SJCRH30 (cell line): ENCODE results near the gene GINS2. TPM values are rescaled to one million over a fixed set of nuclear protein-coding genes. Genes with fewer than 3 reads are reported as not detected.
A peak's percentile ranks its signal among the peaks of the same experiment; 100 is the strongest.

Experiments used
- DNase-seq, 2 experiments: peaks; one replicate each; pipeline ENCODE4 v3.0.0-alpha.2; 2015 to 2020
- H3K27ac ChIP-seq: fragments of 250-450 bp; sonication (Bioruptor Pico); 2 replicates; pipeline ENCODE4 v1.5.1; 2020; ENCODE audit warnings: mild to moderate bottlenecking, moderate library complexity
- H3K27me3 ChIP-seq: fragments of 250-450 bp; sonication (Bioruptor Pico); 2 replicates; pipeline ENCODE4 v1.5.1; 2020; ENCODE audit warnings: mild to moderate bottlenecking, moderate library complexity
- H3K36me3 ChIP-seq: fragments of 250-450 bp; sonication (Bioruptor Pico); 2 replicates; pipeline ENCODE4 v1.5.1; 2020; ENCODE audit warnings: mild to moderate bottlenecking, moderate library complexity
- H3K4me1 ChIP-seq: fragments of 250-450 bp; sonication (Bioruptor Pico); 2 replicates; pipeline ENCODE4 v1.5.1; 2020; ENCODE audit warnings: mild to moderate bottlenecking, moderate library complexity
- H3K4me3 ChIP-seq: fragments of 250-450 bp; sonication (Bioruptor Pico); 2 replicates; pipeline ENCODE4 v1.5.1; 2020; ENCODE audit warnings: mild to moderate bottlenecking, moderate library complexity
- H3K9me3 ChIP-seq: fragments of 250-450 bp; sonication (Bioruptor Pico); replicated peaks from 2 replicates; pipeline ENCODE4 v1.5.1; 2020; ENCODE audit warnings: mild to moderate bottlenecking, moderate library complexity
- total RNA-seq: library from RNA; depleted of rRNA; stranded (reverse); fragments of >200 nt; shearing (Covaris generic); gene quantifications from 2 replicates; pipeline ENCODE4 v1.2.3, GENCODE V29; 2014; rRNA removed

The GINS2 gene
- 50.9 and 51.2 TPM in 2 replicates for total RNA-seq

DNA sequence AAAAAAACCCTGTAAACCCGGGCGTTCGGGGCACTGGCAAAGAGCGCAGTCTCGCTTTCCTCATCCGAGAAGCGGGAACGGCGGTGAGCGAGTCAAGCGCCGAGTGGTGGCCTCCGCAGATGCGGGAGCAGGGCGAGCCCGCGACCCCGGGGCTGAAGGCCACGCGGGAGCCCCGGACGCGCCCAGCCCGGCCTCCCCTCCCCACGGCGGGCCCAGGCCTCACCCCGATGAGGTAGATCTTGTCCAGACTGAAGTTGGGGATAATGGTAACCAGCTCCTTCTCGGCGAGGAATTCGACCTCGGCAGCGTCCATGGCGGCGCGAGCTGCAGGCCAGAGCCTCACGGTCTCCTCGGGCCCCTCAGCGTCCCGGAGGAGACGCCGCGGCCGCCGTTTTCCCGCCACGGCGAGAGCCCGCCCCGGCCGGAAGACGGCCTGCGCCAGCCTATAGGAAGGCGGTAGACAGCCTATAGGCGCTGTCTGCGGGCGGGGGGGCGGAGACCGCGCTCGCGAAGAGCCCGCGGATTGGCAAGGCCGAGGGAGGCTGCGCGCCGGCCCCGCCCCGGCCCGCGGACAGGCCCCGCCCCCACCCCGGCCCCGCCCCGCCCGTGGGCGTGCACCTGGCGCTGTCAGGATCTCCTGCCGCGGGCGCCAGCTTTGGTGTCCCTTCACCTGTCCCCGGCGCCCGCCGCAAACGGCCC, at the start of gene GINS2:
GINS2 (minus strand) TSS at position 369 of the 699 bp plus-strand sequence; CDS start at position 313, 56 bp downstream.
- Histone ChIP-seq H3K27me3 (no peaks in the 10 kb centered on the region), H3K9me3 (no peaks in the 10 kb centered on the region), H3K36me3 (peaks cover 4% of the 10 kb centered on the region), H3K4me3 (peak within 1 kb of the TSS; percentile 86), H3K4me1 (peaks cover 11% of the 10 kb centered on the region), H3K27ac (peak within 1 kb of the TSS; percentile 88)
- peak; percentile 88 to 91 for DNase-seq

DNA sequence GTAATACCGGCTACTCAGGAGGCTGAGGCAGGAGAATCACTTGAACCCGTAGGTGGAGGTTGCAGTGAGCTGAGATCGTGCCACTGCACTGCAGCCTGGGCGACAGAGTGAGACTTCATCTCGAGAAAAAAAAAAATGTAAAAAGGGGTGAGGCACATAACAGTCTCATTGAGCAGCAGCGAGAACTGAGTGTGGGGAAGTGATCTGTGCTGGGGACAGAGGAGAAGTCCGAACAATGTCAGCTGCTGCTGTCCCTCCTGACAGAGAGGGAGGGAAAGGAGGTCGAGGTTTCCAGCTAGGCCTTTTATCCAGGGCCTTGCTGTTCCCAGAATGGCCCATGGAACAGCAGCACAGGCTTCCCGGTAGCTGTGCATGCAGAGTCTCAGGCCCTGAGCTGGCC, 48.2 kb upstream of the GINS2 start:
- no peak overlapping the region for H3K27ac ChIP-seq
- H3K27me3 ChIP-seq, result no peaks in the 10 kb centered on the region
- H3K4me1 ChIP-seq, result peaks cover 3% of the 10 kb centered on the region; the same call in 1 of the 2 replicates
- H3K4me3 ChIP-seq, result no peak overlapping the region
- H3K36me3 ChIP-seq, result no peaks in the 10 kb centered on the region
- no peaks in the 10 kb centered on the region for H3K9me3 ChIP-seq
- DNase-seq, result peak; percentile 43 to 61

DNA sequence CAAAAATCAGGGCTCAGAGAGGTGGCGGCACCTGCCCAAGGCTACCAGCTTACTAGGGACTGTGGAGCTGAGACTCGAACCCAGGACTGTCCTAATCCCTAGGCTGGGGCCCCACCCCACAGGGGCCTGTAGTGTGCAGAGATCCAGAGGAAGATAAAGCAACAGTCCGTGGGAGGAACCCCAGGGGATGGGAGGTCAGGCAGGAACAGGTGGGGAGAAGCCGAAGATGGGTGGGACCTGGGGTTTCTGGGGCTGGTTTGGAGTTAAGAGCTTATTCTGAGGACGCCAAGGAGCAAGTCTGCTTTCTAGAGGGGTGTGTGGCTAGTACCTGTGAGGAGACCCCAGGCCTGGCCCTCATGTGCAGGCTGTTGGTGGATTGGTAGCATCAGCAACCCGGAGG, 47.2 kb upstream of the GINS2 start:
- H3K4me3 ChIP-seq, result no peak overlapping the region
- no peaks in the 10 kb centered on the region for H3K27me3 ChIP-seq
- no peak overlapping the region for H3K27ac ChIP-seq
- H3K9me3 ChIP-seq, result no peaks in the 10 kb centered on the region
- H3K36me3 ChIP-seq, result no peaks in the 10 kb centered on the region
- peaks cover 7% of the 10 kb centered on the region for H3K4me1 ChIP-seq
- DNase-seq, result no peak

DNA sequence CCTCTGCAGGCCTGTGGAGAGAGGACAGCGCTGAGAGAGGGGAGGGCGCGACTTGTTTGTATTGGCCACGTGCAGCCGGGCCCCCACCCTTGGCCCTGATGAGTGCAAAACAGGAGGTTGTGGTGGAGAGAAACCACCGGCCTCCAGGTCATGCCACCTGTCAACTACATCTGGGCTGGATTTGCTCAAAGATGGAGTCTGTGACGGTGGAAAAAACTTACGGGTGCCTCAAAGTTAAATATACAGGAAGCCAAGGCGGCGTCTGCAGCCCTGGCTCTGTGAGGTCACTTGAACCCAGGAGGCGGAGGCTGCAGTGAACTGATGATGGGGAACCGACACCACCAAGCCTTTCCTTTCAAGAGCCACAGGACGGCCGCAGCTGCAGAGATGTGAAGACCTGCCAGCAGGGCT, 46.5 kb upstream of the GINS2 start:
- Histone ChIP-seq H3K4me1 (peaks cover 9% of the 10 kb centered on the region), H3K9me3 (no peaks in the 10 kb centered on the region), H3K4me3 (no peak overlapping the region), H3K27ac (no peak overlapping the region), H3K27me3 (no peaks in the 10 kb centered on the region), H3K36me3 (no peaks in the 10 kb centered on the region)
- no peak for DNase-seq

DNA sequence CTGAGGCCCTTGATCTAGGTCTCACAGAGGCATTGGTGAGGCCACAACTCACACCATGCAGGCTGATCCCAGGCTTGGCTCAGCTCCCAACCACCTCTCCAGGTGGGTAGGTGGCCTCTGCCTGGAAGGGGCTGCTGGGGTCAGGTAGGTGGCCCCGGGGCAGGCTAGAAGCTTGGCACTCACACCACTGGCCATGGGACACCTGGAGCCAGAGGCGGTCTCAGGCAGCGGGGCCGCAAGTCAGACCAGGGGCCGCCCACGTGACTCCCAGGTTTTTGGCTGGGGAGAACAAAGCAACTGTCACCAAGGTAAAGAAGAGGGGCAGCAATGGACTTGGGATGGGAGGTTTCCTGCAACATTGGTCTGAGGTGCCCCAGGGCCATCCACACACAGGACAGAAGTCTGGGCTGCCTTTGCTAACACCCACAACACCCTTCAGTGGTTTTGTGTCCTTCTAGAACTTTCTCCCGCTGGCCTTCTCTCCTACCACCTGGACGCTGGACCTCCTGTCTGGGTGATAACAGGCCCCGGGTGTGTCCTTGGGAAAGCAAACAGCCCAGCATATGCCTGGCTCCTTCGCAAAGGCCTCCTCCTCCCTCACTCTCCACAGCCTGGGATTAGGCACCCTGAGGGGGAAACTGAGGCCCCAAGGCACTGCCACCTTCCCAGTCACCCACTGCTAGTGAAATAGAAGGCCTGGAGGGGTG, 45.7 kb upstream of the GINS2 start:
- no peak overlapping the region for H3K4me3 ChIP-seq
- no peaks in the 10 kb centered on the region for H3K27me3 ChIP-seq
- no peaks in the 10 kb centered on the region for H3K36me3 ChIP-seq
- H3K27ac ChIP-seq, result no peak overlapping the region
- DNase-seq, result no peak
- H3K4me1 ChIP-seq, result peaks cover 14% of the 10 kb centered on the region
- H3K9me3 ChIP-seq, result no peaks in the 10 kb centered on the region

DNA sequence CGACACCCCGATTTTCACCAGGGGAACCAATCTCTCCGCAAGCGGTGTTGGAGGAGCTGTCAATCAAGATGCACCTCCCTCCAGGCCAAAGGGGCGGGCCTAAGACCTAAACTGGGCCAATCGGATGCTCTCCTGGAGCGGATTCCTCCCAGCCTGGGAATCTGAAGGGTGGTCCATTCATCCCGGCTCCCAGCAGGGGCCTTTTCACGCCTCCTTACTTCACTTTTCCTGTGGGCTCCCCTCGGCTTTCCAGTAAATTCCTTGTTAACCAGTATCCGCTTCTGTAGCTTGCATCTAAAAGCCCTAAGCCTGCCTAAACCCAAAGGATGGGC, 45.1 kb upstream of the GINS2 start:
- peak; percentile 55 to 71 for DNase-seq
- H3K27me3 ChIP-seq, result no peaks in the 10 kb centered on the region
- no peaks in the 10 kb centered on the region for H3K36me3 ChIP-seq

DNA sequence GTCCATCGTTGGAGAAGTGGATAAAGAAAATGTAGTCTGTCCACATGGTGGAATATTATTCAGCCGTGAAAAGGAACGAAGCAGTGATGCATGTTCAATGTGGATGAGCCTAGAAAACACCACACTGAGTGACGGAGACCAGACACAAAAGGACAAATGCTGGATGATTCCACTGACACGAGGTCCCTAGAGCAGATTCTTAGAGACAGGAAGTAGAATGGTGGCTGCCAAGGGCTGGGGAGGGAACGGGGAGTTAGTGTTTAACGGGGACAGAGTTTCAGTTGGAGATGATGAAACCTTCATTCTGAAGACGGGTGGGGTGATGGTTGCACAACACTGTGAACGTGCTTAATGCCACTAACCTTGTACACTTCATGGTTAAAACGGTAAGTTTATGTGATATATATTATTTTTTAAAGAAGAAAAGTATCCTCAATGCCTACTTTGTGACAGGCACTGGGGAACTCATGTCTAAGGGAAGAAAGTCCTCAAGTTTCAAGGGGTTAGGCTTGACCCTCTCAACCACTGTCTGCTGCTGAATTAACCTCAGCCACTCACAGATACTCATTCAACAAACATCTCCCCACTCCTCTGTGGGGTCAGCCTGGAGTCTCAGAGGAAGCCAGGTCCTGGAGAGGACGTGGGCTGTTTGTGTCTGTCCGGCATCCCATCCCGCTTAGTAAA, 44.5 kb upstream of the GINS2 start:
- no peak overlapping the region for H3K4me3 ChIP-seq
- no peak overlapping the region for H3K27ac ChIP-seq
- no peaks in the 10 kb centered on the region for H3K36me3 ChIP-seq
- DNase-seq, result no peak
- H3K4me1 ChIP-seq, result peaks cover 17% of the 10 kb centered on the region
- no peaks in the 10 kb centered on the region for H3K9me3 ChIP-seq
- no peaks in the 10 kb centered on the region for H3K27me3 ChIP-seq

More for the DNA sequence above, 45.1 kb upstream of the GINS2 start:
- Histone ChIP-seq H3K4me1 (peaks cover 17% of the 10 kb centered on the region), H3K27ac (no peak overlapping the region), H3K9me3 (no peaks in the 10 kb centered on the region), H3K4me3 (no peak overlapping the region)

DNA sequence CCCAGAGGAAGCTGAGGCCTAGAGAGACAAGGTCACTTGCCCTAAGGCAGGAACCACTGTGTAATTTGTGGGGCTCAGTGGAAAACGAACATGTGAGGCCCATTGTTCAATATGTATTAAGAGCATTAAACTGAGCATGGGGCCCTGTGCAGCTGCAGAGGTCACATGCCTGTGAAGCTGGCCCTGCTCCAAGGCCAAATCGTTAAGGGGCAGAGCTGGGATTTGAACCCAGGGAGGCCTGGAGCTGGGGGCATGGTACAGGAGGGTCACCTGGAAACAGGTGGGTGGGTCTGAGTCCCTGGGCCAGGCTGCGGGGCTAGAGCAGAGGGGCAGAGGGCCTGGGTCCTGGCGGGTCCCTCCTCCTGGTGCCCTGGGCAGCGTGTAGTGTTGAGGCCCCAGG, 42.4 kb upstream of the GINS2 start:
- Histone ChIP-seq H3K4me1 (peaks cover 17% of the 10 kb centered on the region), H3K36me3 (no peaks in the 10 kb centered on the region), H3K27ac (no peak overlapping the region), H3K4me3 (no peak overlapping the region), H3K9me3 (no peaks in the 10 kb centered on the region), H3K27me3 (no peaks in the 10 kb centered on the region)
- DNase-seq, result peak in 1 of 2 experiments; percentile 50

DNA sequence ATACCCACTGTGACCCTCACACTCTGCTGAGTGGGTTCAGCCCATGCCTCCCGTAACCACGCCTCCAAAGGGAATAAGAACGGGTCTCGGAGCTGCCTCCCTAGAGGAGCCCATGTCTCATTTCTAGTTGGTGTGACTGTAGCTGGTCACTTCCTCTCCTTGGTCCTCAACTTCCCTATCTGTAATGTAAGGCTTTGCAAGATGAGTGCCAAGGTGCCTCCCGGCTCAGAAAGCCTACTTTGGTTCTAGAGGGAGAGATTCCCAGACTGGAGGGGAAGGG, 41.4 kb upstream of the GINS2 start:
- Histone ChIP-seq H3K27me3 (no peaks in the 10 kb centered on the region), H3K36me3 (no peaks in the 10 kb centered on the region), H3K9me3 (no peaks in the 10 kb centered on the region), H3K4me1 (peaks cover 16% of the 10 kb centered on the region), H3K27ac (no peak overlapping the region), H3K4me3 (no peak overlapping the region)
- DNase-seq, result no peak

DNA sequence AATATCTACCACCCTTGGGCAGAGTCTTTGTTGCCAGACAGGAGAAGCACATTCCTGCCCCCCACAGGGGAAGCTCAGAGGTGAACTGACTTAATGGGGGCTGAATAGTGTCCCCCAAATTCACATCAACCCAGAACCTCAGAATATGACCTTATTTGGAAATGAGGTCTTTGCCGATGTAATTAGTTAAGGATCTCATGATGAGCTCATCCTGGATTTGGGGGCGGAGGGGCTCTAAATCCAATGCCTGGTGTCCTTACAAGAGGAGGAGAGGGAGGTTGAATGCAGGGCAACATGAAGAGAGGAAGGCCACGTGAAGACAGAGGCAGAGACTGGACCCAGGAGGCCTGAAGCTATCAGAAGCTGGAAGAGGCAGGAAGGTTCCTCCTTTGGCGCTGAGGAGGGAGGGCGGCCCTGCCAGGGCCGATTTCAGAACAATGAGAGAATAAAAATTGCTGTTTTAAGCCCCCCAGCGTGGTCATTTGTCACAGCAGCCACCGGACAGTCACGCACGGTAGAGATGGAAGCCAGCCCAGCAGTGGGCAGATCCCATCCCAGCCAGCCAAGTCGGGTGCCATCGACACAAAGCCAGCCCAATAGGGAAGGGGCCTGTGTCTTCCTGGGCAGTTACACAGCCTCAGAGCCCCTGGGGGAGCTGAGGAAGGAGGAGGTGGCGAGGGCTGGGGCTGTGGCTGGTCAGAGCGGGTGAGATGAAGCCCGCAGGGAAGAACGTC, 40.9 kb upstream of the GINS2 start:
- no peaks in the 10 kb centered on the region for H3K9me3 ChIP-seq
- no peaks in the 10 kb centered on the region for H3K36me3 ChIP-seq
- peaks cover 16% of the 10 kb centered on the region for H3K4me1 ChIP-seq
- H3K27ac ChIP-seq, result 0 out of 2 replicates have a peak overlapping the region, but pooled peaks have one; percentile 20
- peak in 1 of 2 experiments; percentile 45 for DNase-seq
- no peak overlapping the region for H3K4me3 ChIP-seq
- H3K27me3 ChIP-seq, result no peaks in the 10 kb centered on the region

DNA sequence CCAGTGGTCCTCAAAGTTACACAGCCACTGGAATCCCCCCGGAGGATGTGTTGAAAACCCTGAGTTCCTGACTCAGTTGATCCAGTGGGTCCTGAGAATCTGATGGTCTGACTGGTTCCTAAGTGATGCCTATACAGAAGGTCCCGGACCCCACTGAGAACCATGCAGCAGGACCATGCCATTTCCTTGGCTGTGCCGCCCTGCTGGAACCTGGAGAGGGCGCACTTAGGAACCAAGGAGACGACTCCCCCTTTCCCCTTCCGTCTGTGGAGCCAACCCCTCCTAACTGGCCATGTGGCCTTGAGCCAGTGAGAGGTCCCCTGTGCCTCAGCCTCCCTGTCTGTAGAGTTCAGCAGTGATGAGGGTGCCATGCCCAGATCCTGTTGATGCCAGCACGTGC, 40.1 kb upstream of the GINS2 start:
- Histone ChIP-seq H3K36me3 (no peaks in the 10 kb centered on the region), H3K4me1 (peaks cover 16% of the 10 kb centered on the region), H3K9me3 (no peaks in the 10 kb centered on the region), H3K27me3 (no peaks in the 10 kb centered on the region), H3K4me3 (no peak overlapping the region), H3K27ac (0 out of 2 replicates have a peak overlapping the region, but pooled peaks have one; percentile 20)
- no peak for DNase-seq

DNA sequence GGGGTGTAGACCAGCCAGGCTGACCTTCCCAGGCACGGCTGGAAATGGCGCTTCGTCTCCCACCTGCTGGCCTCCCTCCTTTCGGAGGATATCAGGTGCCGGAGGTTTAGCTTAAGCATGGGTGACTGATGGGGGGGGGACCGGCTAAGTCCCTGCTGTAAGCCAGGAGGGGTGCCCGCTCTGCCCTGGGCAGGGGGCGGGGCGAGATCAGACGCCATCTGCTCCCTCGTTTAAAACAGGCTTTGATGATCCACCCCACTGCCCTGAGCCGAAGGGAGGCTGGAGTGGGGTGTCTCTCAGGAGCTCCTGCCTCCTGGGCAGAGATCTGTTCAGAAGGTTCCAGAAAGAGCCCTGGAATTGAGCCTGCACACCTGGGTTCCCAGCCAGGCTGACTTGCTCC, 36.2 kb upstream of the GINS2 start:
- Histone ChIP-seq H3K4me3 (no peak overlapping the region), H3K36me3 (no peaks in the 10 kb centered on the region), H3K4me1 (peaks cover 10% of the 10 kb centered on the region; the same call in 1 of the 2 replicates), H3K27me3 (no peaks in the 10 kb centered on the region), H3K9me3 (no peaks in the 10 kb centered on the region), H3K27ac (no peak overlapping the region)
- no peak for DNase-seq

DNA sequence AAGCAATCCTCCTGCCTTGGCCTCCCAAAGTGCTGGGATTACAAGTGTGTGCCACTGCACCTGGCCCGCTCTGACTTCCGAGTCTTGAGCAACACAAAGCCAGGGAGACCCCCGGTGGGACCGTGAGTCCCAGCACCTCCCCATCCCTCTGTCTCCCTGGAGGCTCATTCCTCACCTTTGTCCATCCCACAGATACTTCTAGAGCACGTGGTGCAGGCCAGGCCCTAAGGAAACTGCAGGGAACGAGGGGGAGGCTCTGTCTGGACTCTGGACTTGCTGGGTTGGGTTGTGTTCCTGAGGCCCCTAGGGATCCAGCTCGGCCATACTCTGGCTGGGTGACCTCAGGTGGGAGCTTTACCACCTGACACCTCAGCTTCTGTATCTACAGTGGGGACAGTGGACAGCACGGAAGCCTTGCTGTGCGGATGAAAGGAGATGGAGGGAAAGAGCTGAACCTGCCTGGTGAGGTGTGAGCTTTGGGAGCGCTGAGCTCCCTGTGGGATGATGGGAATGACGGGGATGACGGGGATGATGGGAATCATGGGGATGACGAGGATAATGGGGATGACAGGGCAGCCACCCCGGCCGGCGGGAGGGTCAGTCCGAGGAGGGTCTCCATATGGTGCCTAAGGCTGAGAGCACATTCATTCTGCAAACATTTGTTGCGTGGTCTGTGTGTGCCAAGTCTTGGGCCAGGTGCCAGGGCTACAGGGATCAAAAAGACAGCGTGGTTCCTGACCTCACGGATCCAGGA, 35.5 kb upstream of the GINS2 start:
- peaks cover 3% of the 10 kb centered on the region; the same call in 1 of the 2 replicates for H3K4me1 ChIP-seq
- no peaks in the 10 kb centered on the region for H3K9me3 ChIP-seq
- no peak overlapping the region for H3K27ac ChIP-seq
- DNase-seq, result no peak
- H3K4me3 ChIP-seq, result no peak overlapping the region
- no peaks in the 10 kb centered on the region for H3K27me3 ChIP-seq
- H3K36me3 ChIP-seq, result no peaks in the 10 kb centered on the region

DNA sequence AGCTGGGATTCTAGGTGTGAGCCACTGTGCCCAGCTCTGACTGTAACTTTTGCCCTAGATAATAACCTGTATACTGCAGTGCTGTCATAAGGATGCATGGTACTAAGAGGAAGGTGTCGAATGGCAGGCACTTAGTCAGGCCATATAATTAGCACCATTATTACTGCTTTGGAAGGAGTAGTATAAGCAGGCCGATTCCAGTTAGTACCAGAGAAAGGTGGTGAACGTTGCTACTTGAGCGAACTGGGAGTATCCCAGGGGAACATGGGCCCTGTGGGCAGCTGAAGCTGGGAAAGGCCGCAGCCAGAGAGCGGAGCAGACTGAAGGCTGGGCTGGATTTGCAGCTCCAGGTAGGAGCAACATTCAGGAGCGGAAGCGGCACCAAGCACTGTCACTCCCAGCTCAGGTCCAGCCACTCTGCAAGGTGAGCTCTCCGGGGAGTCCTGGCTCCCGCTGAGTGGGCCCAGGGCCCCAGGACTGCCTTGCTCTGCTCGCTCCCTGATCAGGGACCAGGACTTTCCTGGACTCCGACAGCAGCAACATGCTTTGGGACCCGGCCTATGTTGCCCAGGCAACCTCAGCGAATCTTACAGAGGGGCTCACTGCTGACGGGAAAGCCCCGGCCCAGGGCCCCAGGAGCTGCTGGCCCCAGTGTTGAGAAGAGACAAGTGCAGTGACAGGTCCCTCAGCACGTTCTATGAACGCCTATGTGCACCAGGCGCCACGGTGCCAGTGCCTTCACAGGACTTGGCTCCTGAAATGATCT, 33.6 kb upstream of the GINS2 start:
- no peak for DNase-seq
- Histone ChIP-seq H3K27me3 (no peaks in the 10 kb centered on the region), H3K4me1 (peaks cover 8% of the 10 kb centered on the region), H3K27ac (no peak overlapping the region), H3K9me3 (no peaks in the 10 kb centered on the region), H3K4me3 (no peak overlapping the region), H3K36me3 (no peaks in the 10 kb centered on the region)
